GM21825 (cell line): ENCODE results near the gene TRMT112.
A peak's percentile ranks its signal among the peaks of the same experiment; 100 is the strongest.
"Not testable (repeated sequence)": the region's sequence is repeated elsewhere in the genome, so short reads cannot be mapped to it uniquely, and the experiment has no call there.

Source experiments
- ATAC-seq: cut with Tn5 transposase; IDR thresholded peaks from one replicate; pipeline ENCODE4 v1.9.1; 2021; ENCODE audit warnings: mild to moderate bottlenecking, moderate library complexity; ENCODE audit not compliant: unreplicated experiment

The TRMT112 gene

DNA sequence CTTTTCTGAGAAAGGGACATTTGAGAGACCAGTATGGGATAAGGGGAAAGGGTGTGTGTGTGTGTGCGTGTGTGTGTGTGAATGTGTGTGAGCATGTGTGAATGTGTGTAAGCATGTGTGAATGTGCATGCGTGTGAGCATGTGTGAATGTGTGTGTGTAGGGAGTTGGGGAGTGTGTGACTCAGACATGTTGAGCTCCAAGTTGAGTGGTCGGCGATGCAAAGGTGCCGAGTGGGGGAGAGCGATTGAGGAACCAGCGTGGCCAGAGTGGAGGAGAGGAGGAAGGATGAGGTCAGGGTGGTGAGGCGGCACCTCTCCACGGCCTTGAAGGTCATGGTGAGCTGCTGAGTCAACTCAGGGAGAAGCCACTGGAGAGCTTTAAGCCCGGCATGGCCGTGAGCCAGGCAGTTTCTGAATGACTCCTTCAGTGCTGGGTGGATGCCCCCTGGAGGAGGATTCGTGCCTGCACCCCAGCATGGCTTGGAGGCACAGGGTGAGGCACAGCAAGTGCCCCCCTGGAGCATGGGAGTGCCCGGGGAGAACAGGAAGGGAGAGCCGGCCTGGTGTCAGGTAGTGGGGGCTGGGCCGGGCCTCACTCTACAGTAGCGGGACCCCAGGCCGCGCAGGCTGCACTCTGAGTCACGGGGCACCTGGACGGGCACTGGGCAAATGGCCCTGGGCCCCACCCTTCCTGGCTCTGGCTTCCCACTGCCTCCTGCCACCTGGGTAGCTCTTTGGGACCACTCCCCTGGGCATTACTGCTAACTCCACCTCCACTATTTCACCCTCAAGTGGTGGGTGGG is 14.4 kb upstream of the TRMT112 start:
- ATAC-seq, result peak; percentile 44

DNA sequence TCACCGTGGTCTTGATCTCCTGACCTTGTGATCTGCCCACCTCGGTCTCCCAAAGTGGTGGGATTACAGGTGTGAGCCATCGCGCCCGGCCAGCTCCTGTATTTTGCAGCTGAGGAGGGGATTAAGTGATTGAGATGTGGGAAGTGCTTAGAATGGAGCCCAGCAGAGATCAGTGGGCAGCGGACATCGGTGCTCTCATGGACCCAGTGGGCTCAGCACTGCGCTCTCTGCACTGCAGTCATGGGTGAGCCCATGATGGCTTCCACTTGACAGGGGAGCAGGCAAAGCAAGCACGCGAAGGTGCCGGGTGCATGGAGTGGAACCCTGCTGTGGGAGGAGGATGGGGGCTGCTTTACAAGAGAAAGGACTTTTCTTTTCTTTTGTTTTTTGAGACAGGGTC is 13.5 kb upstream of the TRMT112 start:
- ATAC-seq, result no peak

DNA sequence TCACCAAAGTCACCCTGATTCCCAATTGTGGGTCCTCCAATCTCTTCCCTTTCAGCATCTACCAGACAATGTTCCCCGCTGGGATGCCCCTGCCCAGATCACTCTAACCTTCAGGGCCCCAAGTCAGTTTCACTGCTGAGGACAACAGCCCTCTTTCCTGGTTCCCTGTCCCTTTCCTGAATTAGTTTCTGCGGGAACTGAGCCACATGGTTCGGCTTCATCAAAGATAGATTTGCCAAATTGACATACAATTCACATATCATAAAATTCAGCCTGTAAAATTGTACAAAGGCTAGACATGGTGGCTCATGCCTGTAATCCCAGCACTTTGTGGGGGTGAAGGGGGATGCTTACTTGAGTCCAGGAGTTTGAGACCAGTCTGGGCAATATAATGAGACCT is 10.6 kb upstream of the TRMT112 start:
- no peak for ATAC-seq

DNA sequence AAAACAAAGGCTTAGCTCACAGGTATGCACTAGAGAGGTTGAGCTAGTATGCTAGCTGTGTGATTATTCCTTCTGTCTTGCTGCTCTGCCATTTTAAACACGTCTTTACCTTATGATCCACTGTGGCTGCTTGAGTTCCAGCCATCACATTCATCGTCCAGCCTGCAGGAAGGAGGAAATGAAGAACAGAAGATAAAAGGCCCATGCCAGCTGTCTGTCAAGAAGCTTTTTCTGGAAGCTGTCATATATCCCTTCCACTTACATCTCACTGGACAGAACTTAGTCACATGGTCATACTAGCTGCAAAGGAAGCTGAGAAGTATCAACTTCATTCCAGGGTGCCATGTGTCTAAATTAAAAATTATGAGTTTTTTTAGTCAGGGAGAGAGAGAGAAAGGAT is 10.0 kb upstream of the TRMT112 start:
- no peak for ATAC-seq

DNA sequence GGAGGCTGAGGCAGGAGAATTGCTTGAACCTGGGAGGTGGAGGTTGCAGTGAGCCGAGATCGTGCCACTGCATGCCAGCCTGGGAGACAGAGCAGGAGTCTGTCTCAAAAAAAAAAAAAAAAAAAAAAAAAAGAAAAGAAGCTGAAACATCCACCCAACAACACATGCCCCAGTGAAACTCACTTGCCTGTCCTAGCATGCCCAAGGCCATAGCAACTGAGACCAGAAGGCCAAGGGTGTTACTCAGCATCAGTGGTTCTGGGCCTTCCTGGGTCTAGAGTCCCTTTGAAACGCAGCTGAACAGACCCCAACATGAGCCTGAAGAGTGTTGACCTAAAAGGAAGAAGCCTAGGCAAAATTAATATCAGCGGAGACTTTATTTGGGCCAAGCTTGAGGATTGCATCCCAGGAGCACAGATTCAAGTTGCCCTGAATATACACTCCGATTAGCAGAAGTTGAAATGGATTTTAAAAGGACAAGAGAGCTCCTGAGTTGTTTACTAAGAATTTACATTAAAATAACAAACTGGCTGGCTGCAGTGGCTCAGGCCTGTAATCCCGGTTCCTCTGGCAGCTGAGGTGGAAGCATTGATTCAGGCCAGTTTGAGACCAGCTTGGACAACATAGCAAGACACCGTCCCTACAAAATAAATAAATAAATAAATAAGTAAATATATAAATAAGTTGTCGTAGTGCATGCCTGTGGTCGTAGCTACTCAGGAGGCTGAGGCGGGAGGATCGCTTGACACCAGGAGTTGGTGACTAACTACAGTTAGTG is 7.5 kb upstream of the TRMT112 start:
- no peak for ATAC-seq

DNA sequence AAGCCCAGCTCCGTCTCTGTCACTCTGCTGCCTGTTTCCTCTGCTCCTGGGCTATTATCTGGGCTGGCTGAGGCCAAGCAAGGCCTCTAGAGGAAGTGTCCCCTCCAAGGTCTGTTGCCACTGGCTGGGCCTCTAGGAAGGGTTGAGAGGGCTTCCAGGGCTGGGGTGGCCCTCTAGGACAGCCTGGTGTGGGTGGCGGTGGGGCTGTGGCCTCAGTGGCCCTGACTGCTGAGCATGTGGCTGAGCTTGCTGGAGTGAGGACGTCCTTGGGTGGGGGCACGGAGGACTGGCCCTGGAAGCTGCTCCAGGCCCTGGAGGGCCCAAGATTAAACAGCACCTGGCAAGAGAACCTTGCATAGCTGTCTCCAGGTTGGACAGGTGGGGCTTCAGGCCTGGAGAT is 6.6 kb upstream of the TRMT112 start:
- ATAC-seq, result not testable (repeated sequence)

DNA sequence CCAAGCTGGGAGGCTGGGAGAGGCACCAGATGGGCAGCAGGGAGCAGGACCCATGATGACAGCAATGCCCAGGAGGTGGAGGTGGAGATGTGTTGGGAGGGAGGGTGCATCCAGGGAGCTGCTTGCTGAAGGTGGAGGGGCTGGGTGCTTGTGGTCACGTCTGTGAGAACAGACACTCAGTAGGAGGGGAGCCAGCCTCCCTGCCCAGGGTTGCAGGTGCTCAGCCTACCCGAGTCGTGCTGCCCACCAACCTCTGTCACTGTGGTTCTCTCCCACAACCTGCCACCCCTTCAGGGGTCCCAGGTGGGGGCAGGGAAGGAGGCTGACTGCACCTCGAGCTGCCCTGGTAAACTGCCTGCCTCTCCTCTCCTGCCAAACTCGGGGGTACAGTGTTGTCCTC is 6.0 kb upstream of the TRMT112 start:
- no peak for ATAC-seq

DNA sequence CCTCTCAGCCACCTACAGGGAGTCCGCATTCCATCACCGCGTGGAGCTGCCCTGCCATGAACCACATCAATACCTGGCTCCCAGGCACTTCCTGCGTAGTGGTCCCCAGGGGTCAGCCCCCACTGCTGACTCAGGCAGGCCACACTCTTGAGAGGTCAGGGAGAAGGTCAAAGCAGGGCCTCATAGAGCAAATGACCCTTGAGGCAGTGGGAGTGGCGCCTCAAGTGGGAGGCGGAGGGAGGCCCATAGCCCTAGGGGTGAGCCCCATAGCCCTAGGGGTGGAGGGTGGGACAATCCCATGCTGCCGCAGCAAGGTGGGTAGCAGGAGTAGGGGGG is 5.5 kb upstream of the TRMT112 start:
- ATAC-seq, result no peak

DNA sequence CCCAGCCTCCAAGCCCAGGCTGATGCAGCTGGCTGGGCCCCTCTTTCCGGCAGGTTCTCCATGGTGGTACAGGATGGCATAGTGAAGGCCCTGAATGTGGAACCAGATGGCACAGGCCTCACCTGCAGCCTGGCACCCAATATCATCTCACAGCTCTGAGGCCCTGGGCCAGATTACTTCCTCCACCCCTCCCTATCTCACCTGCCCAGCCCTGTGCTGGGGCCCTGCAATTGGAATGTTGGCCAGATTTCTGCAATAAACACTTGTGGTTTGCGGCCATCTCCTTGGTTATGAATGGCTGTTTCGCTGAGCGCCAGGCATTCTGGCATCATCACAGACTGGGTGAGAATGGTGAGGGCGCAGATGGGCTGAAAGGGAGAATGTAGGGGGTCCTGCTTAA is 4.2 kb upstream of the TRMT112 start:
- no peak for ATAC-seq

DNA sequence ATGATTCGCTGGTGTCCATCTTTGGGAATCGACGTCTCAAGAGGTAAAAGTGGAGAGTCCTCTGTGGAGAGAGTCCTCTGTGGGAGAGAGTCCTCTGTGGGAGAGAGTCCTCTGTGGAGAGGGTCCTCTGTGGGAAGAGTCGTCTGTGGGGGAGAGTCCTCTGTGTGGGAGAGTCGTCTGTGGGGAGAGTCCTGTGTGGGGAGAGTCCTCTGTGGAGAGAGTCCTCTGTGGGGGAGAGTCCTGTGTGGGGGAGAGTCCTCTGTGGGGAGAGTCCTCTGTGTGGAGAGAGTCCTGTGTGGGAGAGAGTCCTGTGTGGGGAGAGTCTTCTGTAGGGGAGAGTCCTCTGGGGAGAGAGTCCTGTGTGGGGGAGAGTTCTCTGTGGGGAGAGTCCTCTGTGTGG is 3.7 kb upstream of the TRMT112 start:
- no peak for ATAC-seq

DNA sequence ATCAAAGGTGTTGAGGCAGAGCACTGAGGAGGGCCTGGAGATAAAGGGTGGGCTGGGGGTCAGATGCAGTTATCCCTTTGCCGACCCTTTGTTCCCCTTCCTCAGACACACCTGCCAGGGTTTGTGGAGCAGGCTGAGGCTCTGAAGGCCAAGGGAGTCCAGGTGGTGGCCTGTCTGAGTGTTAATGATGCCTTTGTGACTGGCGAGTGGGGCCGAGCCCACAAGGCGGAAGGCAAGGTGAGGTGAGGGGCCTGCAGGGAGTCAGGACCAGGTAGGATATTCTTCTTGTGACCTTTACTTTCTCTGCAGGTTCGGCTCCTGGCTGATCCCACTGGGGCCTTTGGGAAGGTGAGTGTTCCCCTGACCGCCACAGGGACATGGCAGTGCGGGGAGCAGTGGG is 3.2 kb upstream of the TRMT112 start:
- ATAC-seq, result no peak

DNA sequence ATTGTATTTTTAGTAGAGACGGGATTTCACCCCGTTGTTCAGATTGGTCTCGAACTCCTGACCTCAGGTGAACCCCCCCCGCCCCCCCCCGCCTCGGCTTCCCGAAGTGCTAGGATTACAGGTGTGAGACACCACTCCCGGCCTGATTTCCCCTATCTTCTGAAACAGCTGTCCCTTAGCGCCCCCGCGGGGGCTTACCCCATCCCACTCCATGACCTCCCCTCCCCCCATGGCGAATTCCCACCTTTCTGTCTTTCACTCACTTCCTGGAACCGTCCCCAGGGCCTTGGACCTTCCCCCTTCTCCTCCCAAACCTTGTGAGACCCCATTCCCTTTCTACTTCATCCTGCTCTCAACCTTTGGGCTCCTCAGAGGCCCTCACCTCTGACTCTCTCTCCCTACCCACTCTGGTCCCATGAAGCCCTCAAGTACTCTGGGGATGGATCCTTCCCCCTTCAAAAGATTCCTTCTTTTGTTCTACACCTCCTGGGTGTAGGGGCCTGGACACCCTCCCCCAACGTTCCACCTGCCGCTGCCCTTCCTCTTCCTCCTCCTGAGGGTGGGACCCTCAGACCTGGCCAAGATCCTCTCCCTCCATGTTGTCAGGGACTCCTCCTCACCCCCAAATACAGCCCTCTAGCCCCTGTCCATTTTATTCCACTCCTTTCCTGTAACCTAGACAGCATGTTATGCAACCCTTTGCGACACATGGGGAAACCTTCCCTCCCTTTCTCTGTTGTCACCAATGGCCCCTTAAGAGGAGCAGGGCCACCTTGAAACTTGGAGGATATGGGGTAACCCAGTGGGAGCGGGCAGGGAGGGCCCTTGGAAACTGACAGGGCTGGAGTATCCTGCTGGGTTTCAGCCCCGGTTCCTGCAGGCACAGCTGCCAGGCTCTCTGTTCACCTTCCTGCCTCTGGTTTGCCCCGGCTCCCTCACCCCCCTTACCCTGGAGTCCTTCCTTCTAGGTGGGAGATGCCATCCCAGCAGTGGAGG is 1.7 kb upstream of the TRMT112 start:
- ATAC-seq, result no peak

DNA sequence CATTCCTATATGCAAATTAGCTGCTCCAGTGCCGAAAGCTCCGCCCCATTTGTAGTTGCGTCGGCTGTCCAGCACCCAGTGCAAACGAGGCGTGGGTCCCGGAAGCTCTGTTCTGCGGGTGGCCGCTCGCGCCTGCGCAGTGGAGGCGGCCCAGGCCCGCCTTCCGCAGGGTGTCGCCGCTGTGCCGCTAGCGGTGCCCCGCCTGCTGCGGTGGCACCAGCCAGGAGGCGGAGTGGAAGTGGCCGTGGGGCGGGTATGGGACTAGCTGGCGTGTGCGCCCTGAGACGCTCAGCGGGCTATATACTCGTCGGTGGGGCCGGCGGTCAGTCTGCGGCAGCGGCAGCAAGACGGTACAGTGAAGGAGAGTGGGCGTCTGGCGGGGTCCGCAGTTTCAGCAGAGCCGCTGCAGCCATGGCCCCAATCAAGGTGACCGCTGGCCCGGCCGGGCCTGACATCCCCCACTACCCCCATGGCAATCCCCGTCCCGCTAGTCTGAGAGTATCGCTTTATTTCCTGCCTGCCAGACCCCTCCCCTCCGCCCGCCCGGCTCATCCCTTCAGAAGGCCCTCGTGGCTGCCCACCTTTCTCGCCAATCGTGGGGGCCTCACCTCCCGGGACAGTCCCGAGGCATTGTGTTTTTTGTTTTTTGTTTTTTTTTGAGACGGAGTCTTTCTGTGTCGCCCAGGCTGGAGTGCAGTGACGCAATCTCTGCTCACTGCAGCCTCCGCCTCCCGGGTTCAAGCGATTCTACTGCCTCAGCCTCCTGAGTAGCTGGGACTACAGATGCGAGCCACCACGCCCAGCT is 804 bp upstream of the TRMT112 start, which contains the start of gene PRDX5:
PRDX5 (plus strand) TSS at position 161 of the 805 bp plus-strand sequence; CDS start at position 256, 95 bp downstream.
- peak; percentile 56 for ATAC-seq

DNA sequence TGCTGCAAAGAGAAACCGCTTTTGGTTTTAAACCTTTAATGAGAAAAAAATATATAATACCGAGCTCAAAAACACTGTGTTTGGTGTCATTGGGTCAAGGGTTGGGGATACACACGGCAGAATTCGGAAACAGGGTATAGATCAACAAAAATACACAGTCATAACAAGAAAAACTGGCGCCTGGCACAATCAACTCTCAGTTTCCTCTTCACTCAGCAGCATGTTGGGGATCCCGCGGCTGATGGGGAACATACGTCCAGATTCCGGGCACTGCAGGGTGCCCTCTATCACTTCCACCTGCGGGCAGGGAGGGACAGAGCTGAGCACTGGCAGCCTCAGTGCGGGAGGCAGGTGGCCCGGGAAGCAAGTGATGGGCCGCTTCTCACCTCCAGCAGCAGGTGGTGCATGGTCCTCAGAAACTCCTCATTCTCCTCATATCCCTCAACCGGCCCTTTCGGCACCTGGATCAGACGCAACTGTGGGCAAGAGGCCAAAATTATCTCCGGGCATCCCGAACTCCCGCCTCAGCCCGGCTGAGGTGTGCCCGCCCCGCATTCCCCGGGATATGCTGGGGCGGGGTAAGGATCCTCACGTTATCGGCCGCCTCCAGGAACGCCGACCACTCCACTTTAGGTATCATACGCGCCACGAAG is 561 bp downstream of the TRMT112 start:
- ATAC-seq, result peak; percentile 2

DNA sequence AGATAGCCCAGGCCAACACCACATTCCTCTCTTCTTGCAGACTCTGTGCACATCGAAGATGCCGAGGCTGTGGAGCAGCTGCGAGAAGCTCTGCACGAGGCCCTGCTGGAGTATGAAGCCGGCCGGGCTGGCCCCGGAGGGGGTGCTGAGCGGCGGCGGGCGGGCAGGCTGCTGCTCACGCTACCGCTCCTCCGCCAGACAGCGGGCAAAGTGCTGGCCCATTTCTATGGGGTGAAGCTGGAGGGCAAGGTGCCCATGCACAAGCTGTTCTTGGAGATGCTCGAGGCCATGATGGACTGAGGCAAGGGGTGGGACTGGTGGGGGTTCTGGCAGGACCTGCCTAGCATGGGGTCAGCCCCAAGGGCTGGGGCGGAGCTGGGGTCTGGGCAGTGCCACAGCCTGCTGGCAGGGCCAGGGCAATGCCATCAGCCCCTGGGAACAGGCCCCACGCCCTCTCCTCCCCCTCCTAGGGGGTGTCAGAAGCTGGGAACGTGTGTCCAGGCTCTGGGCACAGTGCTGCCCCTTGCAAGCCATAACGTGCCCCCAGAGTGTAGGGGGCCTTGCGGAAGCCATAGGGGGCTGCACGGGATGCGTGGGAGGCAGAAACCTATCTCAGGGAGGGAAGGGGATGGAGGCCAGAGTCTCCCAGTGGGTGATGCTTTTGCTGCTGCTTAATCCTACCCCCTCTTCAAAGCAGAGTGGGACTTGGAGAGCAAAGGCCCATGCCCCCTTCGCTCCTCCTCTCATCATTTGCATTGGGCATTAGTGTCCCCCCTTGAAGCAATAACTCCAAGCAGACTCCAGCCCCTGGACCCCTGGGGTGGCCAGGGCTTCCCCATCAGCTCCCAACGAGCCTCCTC is 1.5 kb downstream of the TRMT112 start:
- not testable (repeated sequence) for ATAC-seq

DNA sequence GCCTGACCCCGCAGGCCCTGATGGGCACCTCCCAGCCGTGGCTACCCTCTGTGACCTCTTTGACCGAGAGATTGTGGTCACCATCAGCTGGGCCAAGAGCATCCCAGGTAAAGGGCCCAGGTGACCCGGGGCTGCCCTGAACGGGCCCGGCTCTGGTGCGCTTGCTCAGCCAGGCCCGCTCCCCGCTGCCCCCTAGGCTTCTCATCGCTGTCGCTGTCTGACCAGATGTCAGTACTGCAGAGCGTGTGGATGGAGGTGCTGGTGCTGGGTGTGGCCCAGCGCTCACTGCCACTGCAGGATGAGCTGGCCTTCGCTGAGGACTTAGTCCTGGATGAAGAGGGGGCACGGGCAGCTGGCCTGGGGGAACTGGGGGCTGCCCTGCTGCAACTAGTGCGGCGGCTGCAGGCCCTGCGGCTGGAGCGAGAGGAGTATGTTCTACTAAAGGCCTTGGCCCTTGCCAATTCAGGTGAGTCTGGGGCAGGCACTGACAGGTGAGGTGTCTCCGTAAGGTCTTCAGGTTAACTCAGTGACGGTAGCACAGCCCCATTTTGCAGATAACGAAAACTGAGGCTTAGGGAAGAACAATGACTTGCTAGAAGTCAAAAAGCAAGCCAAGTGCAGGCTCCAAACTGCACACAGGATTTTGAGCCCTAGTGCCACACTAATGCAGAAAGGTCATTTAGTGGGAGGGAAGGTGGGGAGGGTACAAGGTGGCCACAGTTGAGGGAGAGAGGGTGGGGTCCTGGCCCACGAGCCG is 2.4 kb downstream of the TRMT112 start:
- ATAC-seq, result no peak

DNA sequence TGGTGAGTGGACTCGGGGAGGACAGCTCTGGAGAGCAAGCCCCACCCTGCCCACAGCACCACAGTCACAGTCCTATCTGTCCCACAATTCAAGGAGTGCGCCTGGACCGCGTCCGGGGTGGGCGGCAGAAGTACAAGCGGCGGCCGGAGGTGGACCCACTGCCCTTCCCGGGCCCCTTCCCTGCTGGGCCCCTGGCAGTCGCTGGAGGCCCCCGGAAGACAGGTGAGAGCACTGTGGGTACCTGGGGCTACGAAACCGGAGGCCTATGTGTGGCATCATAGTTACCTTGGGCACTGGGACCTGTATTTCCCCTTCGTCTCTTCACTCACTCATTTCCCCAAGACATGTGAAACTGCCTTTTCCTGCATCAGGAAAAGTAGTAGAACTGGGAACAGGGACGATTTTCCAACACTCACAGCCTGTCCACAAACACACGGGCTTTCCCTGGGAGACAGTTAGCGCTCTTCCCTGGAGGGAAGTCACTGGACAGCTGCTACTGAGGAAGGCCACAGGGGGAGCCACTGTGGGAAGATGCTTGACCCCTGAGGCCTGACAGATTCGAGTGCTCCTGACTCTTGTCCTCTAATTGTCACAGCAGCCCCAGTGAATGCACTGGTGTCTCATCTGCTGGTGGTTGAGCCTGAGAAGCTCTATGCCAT is 3.1 kb downstream of the TRMT112 start:
- ATAC-seq, result no peak
